Ascending aorta (tissue), 2 donors: Measurements from ENCODE around the gene AIDA. TPM values are rescaled to one million over a fixed set of nuclear protein-coding genes. Genes with fewer than 3 reads are reported as not detected.

ENCODE experiments used
- DNase-seq, 2 donors: peaks; one replicate each; pipeline ENCODE4 v3.0.0-alpha.2; 2019; ENCODE audit warnings: low spot score in 2 of 2
- H3K27ac ChIP-seq, 2 donors: fragments of 200-600 bp; sonication (generic); one replicate each; pipeline ENCODE4 v1.5.1; 2016 to 2017; ENCODE audit warnings: mild to moderate bottlenecking in 1 of 2
- H3K27me3 ChIP-seq: fragments of 200-600 bp; sonication (generic); one replicate; pipeline ENCODE4 v1.5.1; 2017
- H3K36me3 ChIP-seq, 2 donors: fragments of 200-600 bp; sonication (generic); one replicate each; pipeline ENCODE4 v1.5.1; 2016
- H3K4me1 ChIP-seq, 2 donors: fragments of 200-600 bp; sonication (generic); one replicate each; pipeline ENCODE4 v1.5.1; 2016 to 2017; ENCODE audit warnings: mild to moderate bottlenecking in 1 of 2
- H3K4me3 ChIP-seq, 2 donors: fragments of 200-600 bp; sonication (generic); one replicate each; pipeline ENCODE4 v1.5.1; 2016 to 2017; ENCODE audit warnings: mild to moderate bottlenecking in 1 of 2
- H3K9me3 ChIP-seq, 2 donors: fragments of 200-600 bp; sonication (generic); one replicate each; pipeline ENCODE4 v1.5.1; 2016
- CTCF ChIP-seq, 3 experiments: fragments of 200-600 bp in 2 of 3; fragments of 450-650 bp in 1 of 3; sonication (generic) in 2 of 3; IDR thresholded peaks; one replicate each; pipeline ENCODE4 v1.5.1; 2016 to 2019; ENCODE audit warnings: antibody characterized with exemption in 3 of 3, mild to moderate bottlenecking in 1 of 3, moderate library complexity in 1 of 3
- intact Hi-C: fragments of 100-400 bp; cut with DNase I; formaldehyde crosslinking; loops from one replicate; pipeline ENCODE4 v1.15.1; 2023
- total RNA-seq: library from RNA; depleted of rRNA; stranded (reverse); fragments of >200 nt; gene quantifications from one replicate; pipeline ENCODE4 v1.1.0, GENCODE V29; 2016

Gene AIDA
- total RNA-seq, 1 donor from 2014 or later: 42.9 TPM

- DNase-seq: no peak
- Histone ChIP-seq H3K9me3 (no peaks in the 10 kb centered on the region), H3K4me1 (no peaks in the 10 kb centered on the region), H3K27me3 (no peaks in the 10 kb centered on the region), H3K27ac (peak overlapping the region in 1 of 2 donors; percentile 28), H3K36me3 (peaks cover 23 to 32% of the 10 kb centered on the region in 2 donors), H3K4me3 (no peak overlapping the region)
- TF ChIP-seq CTCF (IDR thresholded peaks at IDR 0.05): no peak
- intact Hi-C loops: no loop called here
These were observed 14.5 kb downstream of the AIDA start for GRCh38 chr1:222697826-222698225.

GRCh38 chr1:222697203-222697602 lies 15.1 kb downstream of the AIDA start:
- intact Hi-C loops: no loop called here
- no peak for DNase-seq
- H3K4me1 ChIP-seq: no peaks in the 10 kb centered on the region
- H3K27ac ChIP-seq: no peak overlapping the region
- H3K27me3 ChIP-seq: no peaks in the 10 kb centered on the region
- H3K4me3 ChIP-seq: no peak overlapping the region
- peaks cover 17 to 31% of the 10 kb centered on the region in 2 donors for H3K36me3 ChIP-seq
- no peak for TF ChIP-seq CTCF (IDR thresholded peaks at IDR 0.05)
- no peaks in the 10 kb centered on the region for H3K9me3 ChIP-seq

GRCh38 chr1:222696741-222697140 lies 15.6 kb downstream of the AIDA start:
- no peaks in the 10 kb centered on the region for H3K9me3 ChIP-seq
- H3K27me3 ChIP-seq: no peaks in the 10 kb centered on the region
- peaks cover 13 to 31% of the 10 kb centered on the region in 2 donors for H3K36me3 ChIP-seq
- H3K27ac ChIP-seq: no peak overlapping the region
- DNase-seq: no peak
- intact Hi-C loops: no loop called here
- H3K4me1 ChIP-seq: no peaks in the 10 kb centered on the region
- no peak overlapping the region for H3K4me3 ChIP-seq
- no peak for TF ChIP-seq CTCF (IDR thresholded peaks at IDR 0.05)

- intact Hi-C loops: no loop called here
- Histone ChIP-seq H3K9me3 (no peaks in the 10 kb centered on the region), H3K4me3 (no peak overlapping the region), H3K4me1 (no peaks in the 10 kb centered on the region), H3K36me3 (peaks cover 5 to 18% of the 10 kb centered on the region in 2 donors), H3K27ac (no peak overlapping the region), H3K27me3 (no peaks in the 10 kb centered on the region)
- TF ChIP-seq CTCF (IDR thresholded peaks at IDR 0.05): no peak
- DNase-seq: no peak
These were observed 17.4 kb downstream of the AIDA start for GRCh38 chr1:222694927-222695326.

GRCh38 chr1:222691016-222691415 lies 21.3 kb downstream of the AIDA start:
- Histone ChIP-seq H3K4me3 (no peak overlapping the region), H3K4me1 (no peaks in the 10 kb centered on the region), H3K27me3 (no peaks in the 10 kb centered on the region), H3K27ac (no peak overlapping the region), H3K36me3 (peaks cover 19 to 34% of the 10 kb centered on the region in 2 donors), H3K9me3 (no peaks in the 10 kb centered on the region)
- no peak for TF ChIP-seq CTCF (IDR thresholded peaks at IDR 0.05)
- intact Hi-C loops: no loop called here
- DNase-seq: no peak

GRCh38 chr1:222680080-222680479 lies 32.2 kb downstream of the AIDA start:
- Histone ChIP-seq H3K27ac (no peak overlapping the region), H3K4me1 (no peaks in the 10 kb centered on the region), H3K9me3 (no peaks in the 10 kb centered on the region), H3K27me3 (no peaks in the 10 kb centered on the region), H3K4me3 (no peak overlapping the region), H3K36me3 (peaks cover 22 to 32% of the 10 kb centered on the region in 2 donors)
- no peak for DNase-seq
- intact Hi-C loops: no loop called here
- no peak for TF ChIP-seq CTCF (IDR thresholded peaks at IDR 0.05)
